Measurements from ENCODE around the gene RPS19BP1.
"Not testable (repeated sequence)": the region's sequence is repeated elsewhere in the genome, so short reads cannot be mapped to it uniquely, and the experiment has no call there.

RPS19BP1 gene

GRCh38 chr22:39513791-39514190 lies 18.8 kb downstream of the RPS19BP1 start:
- no peak for DNase-seq (ENCODE audit: low read depth)

- no peak for DNase-seq (ENCODE audit: low read depth)
These were observed 20.5 kb downstream of the RPS19BP1 start for GRCh38 chr22:39512026-39512425.

GRCh38 chr22:39511226-39511625 lies 21.3 kb downstream of the RPS19BP1 start:
- no peak for DNase-seq (ENCODE audit: low read depth)

GRCh38 chr22:39510529-39511149 lies 21.9 kb downstream of the RPS19BP1 start:
- no peak for DNase-seq (ENCODE audit: low read depth)

- DNase-seq (ENCODE audit: low read depth), result no peak
These were observed 24.2 kb downstream of the RPS19BP1 start for GRCh38 chr22:39508393-39508792.

GRCh38 chr22:39507021-39507420 lies 25.5 kb downstream of the RPS19BP1 start:
- not testable (repeated sequence) for DNase-seq (ENCODE audit: low read depth)

- no peak for DNase-seq (ENCODE audit: low read depth)
These were observed 28.5 kb downstream of the RPS19BP1 start for GRCh38 chr22:39504071-39504470.

GRCh38 chr22:39503630-39504029 lies 28.9 kb downstream of the RPS19BP1 start:
- DNase-seq (ENCODE audit: low read depth), result no peak

- peak; percentile 38 for DNase-seq (ENCODE audit: low read depth)
These were observed 29.6 kb downstream of the RPS19BP1 start for GRCh38 chr22:39502789-39503409.

- DNase-seq (ENCODE audit: low read depth), result peak; percentile 96
These were observed 30.3 kb downstream of the RPS19BP1 start, which contains the start of gene MIEF1 for GRCh38 chr22:39502109-39502788. MIEF1 (plus strand) TSS chr22:39502290; CDS start chr22:39511295, 9,005 bp downstream.

- no peak for DNase-seq (ENCODE audit: low read depth)
These were observed 30.9 kb downstream of the RPS19BP1 start for GRCh38 chr22:39501644-39502108.

GRCh38 chr22:39500101-39500500 lies 32.4 kb downstream of the RPS19BP1 start:
- DNase-seq (ENCODE audit: low read depth), result no peak

- no peak for DNase-seq (ENCODE audit: low read depth)
These were observed 33.7 kb downstream of the RPS19BP1 start for GRCh38 chr22:39498802-39499201.

GRCh38 chr22:39498368-39498767 lies 34.2 kb downstream of the RPS19BP1 start:
- DNase-seq (ENCODE audit: low read depth), result peak; percentile 13

- DNase-seq (ENCODE audit: low read depth), result no peak
These were observed 35.1 kb downstream of the RPS19BP1 start for GRCh38 chr22:39497429-39497828.

GRCh38 chr22:39496131-39496838 lies 36.3 kb downstream of the RPS19BP1 start:
- peak; percentile 69 for DNase-seq (ENCODE audit: low read depth)

GRCh38 chr22:39494471-39495120 lies 38.0 kb downstream of the RPS19BP1 start:
- DNase-seq (ENCODE audit: low read depth), result peak; percentile 47

- peak; percentile 95 for DNase-seq (ENCODE audit: low read depth)
These were observed 38.8 kb downstream of the RPS19BP1 start for GRCh38 chr22:39493759-39494158.

- DNase-seq (ENCODE audit: low read depth), result no peak
These were observed 40.4 kb downstream of the RPS19BP1 start for GRCh38 chr22:39492186-39492585.

- no peak for DNase-seq (ENCODE audit: low read depth)
These were observed 40.9 kb downstream of the RPS19BP1 start for GRCh38 chr22:39491696-39492095.

GRCh38 chr22:39490966-39491680 lies 41.4 kb downstream of the RPS19BP1 start:
- DNase-seq (ENCODE audit: low read depth), result no peak
